A549 (cell line): ENCODE data around the gene RRAS2. TPM values are rescaled to one million over a fixed set of nuclear protein-coding genes. Genes with fewer than 3 reads are reported as not detected.
A peak's percentile ranks its signal among the peaks of the same experiment; 100 is the strongest.

Experiments used
- ATAC-seq, 2 experiments: fragments of 200-7000 bp in 1 of 2; fragments of >200 bp in 1 of 2; cut with Nextera tagmentation in 1 of 2; cut with Tn5 transposase in 1 of 2; 3 replicates each; pipeline versions ENCODE4 v1.8.0 to v1.9.1; 2018 to 2020; ENCODE audit warnings: mild to moderate bottlenecking in 1 of 2, moderate library complexity in 1 of 2
- CTCF ChIA-PET: fragments of 300-600 bp; sonication (Branson Sonifier 250); formaldehyde crosslinking; extraction: SDS; loops from one replicate; lab custom pipeline; 2021; ENCODE audit warnings: antibody characterized with exemption, inconsistent platforms; lab: Yijun Ruan, JAX
- POLR2A ChIA-PET: fragments of 350-600 bp; formaldehyde crosslinking; extraction: SDS; loops from one replicate; lab custom pipeline; 2021; ENCODE audit warnings: antibody characterized with exemption, inconsistent platforms; lab: Yijun Ruan, JAX
- DNase-seq, 2 experiments: peaks; one replicate each; pipeline versions ENCODE4 v3.0.0 to v3.0.0-alpha.2; 2011 to 2016; ENCODE audit warnings: low read depth in 1 of 2, low spot score in 1 of 2
- FAIRE-seq: peaks from 2 replicates; lab custom pipeline; 2011; peaks lifted over from hg19 to GRCh38; lab: Jason Lieb, UNC
- H3K27ac ChIP-seq, 2 experiments: fragments of >200 bp; sonication (Bioruptor Twin); formaldehyde crosslinking; 3 replicates each; pipeline ENCODE4 v1.5.1; 2016 to 2017
- H3K4me1 ChIP-seq: fragments of >200 bp; sonication (Bioruptor Twin); formaldehyde crosslinking; 3 replicates; pipeline ENCODE4 v1.6.1; 2016
- H3K4me2 ChIP-seq: fragments of >200 bp; sonication (Bioruptor Twin); formaldehyde crosslinking; 3 replicates; pipeline ENCODE4 v1.6.1; 2016
- H3K4me3 ChIP-seq: fragments of >200 bp; sonication (Bioruptor Twin); formaldehyde crosslinking; 3 replicates; pipeline ENCODE4 v1.5.1; 2016
- H3K9me3 ChIP-seq: fragments of >200 bp; sonication (Bioruptor Twin); formaldehyde crosslinking; 3 replicates; pipeline ENCODE4 v1.6.1; 2016
- CBX2 ChIP-seq: fragments of 200-600 bp; sonication (generic); IDR thresholded peaks from 2 replicates; pipeline ENCODE4 v1.6.1; 2016; ENCODE audit warnings: low read depth, mild to moderate bottlenecking, borderline replicate concordance
- CEBPB ChIP-seq, 2 experiments: fragments of >200 bp in 1 of 2; sonication (Bioruptor Twin) in 1 of 2; formaldehyde crosslinking in 1 of 2; IDR thresholded peaks; 2 replicates each; pipeline ENCODE4 v1.6.1; 2012 to 2016
- EHF ChIP-seq: fragments of 250-450 bp; sonication (Bioruptor Pico); IDR thresholded peaks from 2 replicates; pipeline ENCODE4 v1.5.0; 2020; ENCODE audit warnings: mild to moderate bottlenecking
- EHMT2 ChIP-seq: fragments of 200-600 bp; sonication (generic); IDR thresholded peaks from 2 replicates; pipeline ENCODE4 v1.6.1; 2016; ENCODE audit warnings: antibody characterized with exemption, low read depth, mild to moderate bottlenecking, moderate library complexity
- FOSB ChIP-seq: fragments of 250-450 bp; sonication (Bioruptor Pico); IDR thresholded peaks from 2 replicates; pipeline ENCODE4 v1.5.0; 2020; ENCODE audit warnings: mild to moderate bottlenecking, moderate library complexity
- FOSL2 ChIP-seq, 2 experiments: fragments of 450-650 bp in 1 of 2; fragments of >200 bp in 1 of 2; sonication (Bioruptor Twin) in 1 of 2; formaldehyde crosslinking; IDR thresholded peaks; 2 replicates each; pipeline versions ENCODE4 v1.5.0 to v1.6.1; 2016 to 2020; ENCODE audit warnings: mild to moderate bottlenecking in 1 of 2, moderate library complexity in 1 of 2
- HDAC2 ChIP-seq: fragments of 200-600 bp; sonication (generic); IDR thresholded peaks from 2 replicates; pipeline ENCODE4 v1.6.1; 2016
- HOXB13 ChIP-seq: fragments of 250-450 bp; sonication (Bioruptor Pico); IDR thresholded peaks from 2 replicates; pipeline ENCODE4 v1.5.0; 2020; ENCODE audit warnings: low read depth, mild to moderate bottlenecking, moderate library complexity
- JUNB ChIP-seq: fragments of >200 bp; sonication (Bioruptor Twin); formaldehyde crosslinking; IDR thresholded peaks from 2 replicates; pipeline ENCODE4 v1.6.1; 2016
- MAZ ChIP-seq: fragments of 150-350 bp; IDR thresholded peaks from 2 replicates; pipeline ENCODE4 v1.6.1; 2014; ENCODE audit warnings: antibody characterized with exemption, low read depth, low read length, borderline replicate concordance
- MYC ChIP-seq: IDR thresholded peaks from 2 replicates; pipeline ENCODE4 v1.6.1; 2012; ENCODE audit warnings: mild to moderate bottlenecking, inconsistent platforms, low read length, improper control_type of control experiment, borderline replicate concordance
- NR3C1 ChIP-seq: fragments of >200 bp; sonication (Bioruptor Twin); formaldehyde crosslinking; IDR thresholded peaks from 3 replicates; pipeline ENCODE4 v1.6.1; 2017
- POLR2AphosphoS2 ChIP-seq: conservative IDR thresholded peaks from 2 replicates; pipeline ENCODE4 v1.6.1; 2012; ENCODE audit warnings: low read length, improper control_type of control experiment, inconsistent platforms
- RARB ChIP-seq: fragments of 250-450 bp; sonication (Bioruptor Pico); IDR thresholded peaks from 2 replicates; pipeline ENCODE4 v1.8.0; 2021; ENCODE audit warnings: mild to moderate bottlenecking, moderate library complexity
- ZFP36 ChIP-seq: fragments of 450-650 bp; IDR thresholded peaks from 2 replicates; pipeline ENCODE4 v1.6.1; 2014; ENCODE audit warnings: borderline replicate concordance; ENCODE audit not compliant: partially characterized antibody
- ZNF302 ChIP-seq: fragments of 250-450 bp; sonication (Bioruptor Pico); IDR thresholded peaks from 2 replicates; pipeline ENCODE4 v1.9.0; 2021; ENCODE audit warnings: inconsistent platforms, mild to moderate bottlenecking, moderate library complexity
- ZSCAN20 ChIP-seq: fragments of 250-450 bp; sonication (Bioruptor Pico); IDR thresholded peaks from 2 replicates; pipeline ENCODE4 v1.8.0; 2022; ENCODE audit warnings: mild to moderate bottlenecking, moderate library complexity
- WGBS: methylation state at CpG from one replicate; pipeline ENCODE4 v1.1.6; 2017; ENCODE audit errors: missing lambda C conversion rate; 5-methylcytosine and 5-hydroxymethylcytosine counted together
- polyA plus RNA-seq, 4 experiments: library from polyadenylated mRNA; depleted of rRNA in 3 of 4; stranded (reverse); fragments of >200 nt; fragmentation: RNase III in 1 of 4; extraction: RNeasy Plus Mini Kit Qiagen cat#74134 plus additional on column Dnase treatment in 1 of 4; gene quantifications; 2 replicates in 3 of 4; 3 replicates in 1 of 4; pipeline ENCODE4 v1.2.3, GENCODE V29; 2011 to 2017
- TF ChIP-seq, protein P1 (sequence below): IDR thresholded peaks from 2 replicates; pipeline ENCODE4 v1.6.1; 2012; ENCODE audit warnings: low read depth, borderline replicate concordance
- TF ChIP-seq, protein P2 (sequence below): fragments of 200-600 bp; sonication (generic); IDR thresholded peaks from 2 replicates; pipeline ENCODE4 v1.6.1; 2016; ENCODE audit warnings: antibody characterized with exemption, mild to moderate bottlenecking, moderate library complexity

Gene RRAS2
- polyA plus RNA-seq, 2 of the 4 experiments (the other 2 are of a cell fraction): 37.9 to 48.2 TPM

DNA sequence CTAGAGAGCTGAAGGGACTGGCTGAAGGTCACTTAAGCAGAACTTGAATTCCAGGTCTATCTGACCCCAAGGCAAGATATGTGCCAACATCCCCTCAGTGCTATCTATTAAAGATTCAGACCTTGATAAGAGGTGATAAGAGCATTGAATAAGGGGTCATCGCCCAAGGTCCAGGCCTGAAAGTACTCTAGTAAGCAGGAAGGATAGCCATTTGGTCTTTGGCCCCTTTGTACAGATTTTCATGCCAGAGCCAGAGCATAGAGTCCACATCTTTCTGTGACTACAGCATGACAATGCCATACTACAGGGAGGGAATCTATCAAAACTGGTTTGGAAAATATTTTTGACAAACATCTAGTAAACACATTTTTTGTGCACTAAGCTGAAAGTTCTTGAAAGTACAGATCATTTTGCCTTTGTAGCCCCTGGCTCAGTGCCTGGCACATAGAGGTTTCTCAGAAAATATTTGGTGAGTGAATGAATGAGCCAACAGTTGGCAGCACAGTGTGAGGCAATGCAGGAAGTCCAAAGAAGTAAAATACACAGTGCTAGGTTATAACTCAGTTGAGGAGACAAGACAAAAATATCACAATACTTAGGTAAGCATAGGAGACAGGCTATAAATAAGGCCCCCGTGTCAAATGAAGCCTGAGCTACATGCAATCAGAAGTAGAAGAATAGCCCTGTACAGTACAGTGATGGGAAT lies 15.1 kb upstream of the RRAS2 start:
- 28% methylated on average over 2 of the region's 2 CpGs for WGBS
- peak overlapping the region; percentile 25 for H3K4me2 ChIP-seq
- FAIRE-seq (no peak), ATAC-seq (peak; percentile 43 to 74; a peak in 3 of 6 replicates), DNase-seq (peak in 1 of 2 experiments; percentile 30)
- 0 out of 6 replicates have a peak overlapping the region, but pooled peaks of 1 of the 2 experiments have one; percentile 28 for H3K27ac ChIP-seq
- no peak overlapping the region for H3K4me3 ChIP-seq
- H3K9me3 ChIP-seq: no peaks in the 10 kb centered on the region
- H3K4me1 ChIP-seq: peaks cover 25% of the 10 kb centered on the region
- ChIA-PET POLR2A (no interaction called here), CTCF (interaction anchor here (0.6 to 1.9 kb wide), 9 partner anchors 9 to 113 kb away, joined by 3 to 8 read pairs (median 4); no protein-coding TSS in a partner anchor)
- TF ChIP-seq CEBPB (IDR thresholded peaks at IDR 0.05): 0 out of 4 replicates have a peak, but pooled peaks of 1 of the 2 experiments have one; percentile 25
- no peak for TF ChIP-seq ZSCAN20

DNA sequence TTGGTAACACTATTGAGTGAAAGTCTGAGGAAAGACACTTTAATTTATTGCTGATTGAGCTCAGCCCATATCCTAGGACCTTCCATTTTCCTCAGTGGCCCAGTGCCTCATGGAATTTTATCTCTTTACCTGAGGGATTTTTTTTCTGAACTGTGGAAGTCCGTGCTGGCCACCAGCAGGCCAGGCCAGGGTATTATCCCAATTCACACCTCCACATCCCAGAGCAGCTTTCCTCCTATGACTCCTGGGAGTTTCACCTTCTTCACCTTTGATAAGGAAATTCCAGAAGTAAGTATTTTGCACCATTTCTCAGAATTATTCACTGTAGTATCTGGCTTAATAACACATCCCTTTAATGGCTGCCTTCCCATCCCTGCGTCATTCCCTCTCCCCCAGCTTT lies 13.0 kb upstream of the RRAS2 start:
- Histone ChIP-seq H3K27ac (no peak overlapping the region), H3K4me2 (no peak overlapping the region), H3K4me3 (no peak overlapping the region), H3K9me3 (no peaks in the 10 kb centered on the region)
- WGBS: 91% methylated on average over 2 of the region's 2 CpGs
- DNase-seq (no peak), ATAC-seq (no peak), FAIRE-seq (no peak)
- POLR2A ChIA-PET: no interaction called here
- TF ChIP-seq ZSCAN20: no peak
- TF ChIP-seq EHF: no peak
- no peak for TF ChIP-seq ZNF302 (CRISPR knock-in tag)
- TF ChIP-seq CBX2: no peak
- no peak for TF ChIP-seq EHMT2
- TF ChIP-seq HOXB13: no peak
- no peak for TF ChIP-seq MAZ
- no peak for TF ChIP-seq POLR2AphosphoS2
- TF ChIP-seq, all 56 proteins: peak for 0
- peaks cover 20% of the 10 kb centered on the region for H3K4me1 ChIP-seq
- CTCF ChIA-PET: interaction anchor here (1.0 to 4.3 kb wide), 2 partner anchors 47 to 64 kb away, joined by 3 to 16 read pairs; no protein-coding TSS in a partner anchor

DNA sequence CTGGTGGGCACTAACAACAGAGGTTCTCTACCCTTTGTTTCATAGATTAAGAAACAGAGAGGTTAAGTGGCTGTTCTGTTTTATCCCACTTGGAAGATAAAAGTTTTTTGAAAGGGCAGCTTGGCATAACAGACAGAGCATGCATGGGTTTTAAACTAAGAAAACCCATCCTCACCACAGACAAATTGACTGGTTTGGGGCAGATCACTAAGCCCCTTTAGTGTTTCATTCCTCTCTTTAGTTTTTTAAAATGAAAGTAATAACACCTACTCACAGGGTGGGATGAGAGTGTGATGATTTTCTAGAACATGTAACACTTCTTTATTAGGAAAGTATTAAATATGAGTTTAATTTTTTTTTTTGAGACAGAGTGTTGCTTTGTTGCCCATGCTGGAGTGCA lies 12.3 kb upstream of the RRAS2 start:
- CTCF ChIA-PET: interaction anchor here (0.7 to 4.3 kb wide), 3 partner anchors 14 to 70 kb away, joined by 3 to 16 read pairs (median 4); no protein-coding TSS in a partner anchor
- H3K4me3 ChIP-seq: no peak overlapping the region
- POLR2A ChIA-PET: interaction anchor here (0.5 kb wide), 1 partner anchor 125 kb away, joined by 3 read pairs; no protein-coding TSS in a partner anchor
- no peak for ATAC-seq
- FAIRE-seq: no peak
- peaks cover 14% of the 10 kb centered on the region for H3K4me1 ChIP-seq
- no peak overlapping the region for H3K27ac ChIP-seq
- TF ChIP-seq, protein P1, sequence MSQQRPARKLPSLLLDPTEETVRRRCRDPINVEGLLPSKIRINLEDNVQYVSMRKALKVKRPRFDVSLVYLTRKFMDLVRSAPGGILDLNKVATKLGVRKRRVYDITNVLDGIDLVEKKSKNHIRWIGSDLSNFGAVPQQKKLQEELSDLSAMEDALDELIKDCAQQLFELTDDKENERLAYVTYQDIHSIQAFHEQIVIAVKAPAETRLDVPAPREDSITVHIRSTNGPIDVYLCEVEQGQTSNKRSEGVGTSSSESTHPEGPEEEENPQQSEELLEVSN: no peak
- TF ChIP-seq, protein P2, sequence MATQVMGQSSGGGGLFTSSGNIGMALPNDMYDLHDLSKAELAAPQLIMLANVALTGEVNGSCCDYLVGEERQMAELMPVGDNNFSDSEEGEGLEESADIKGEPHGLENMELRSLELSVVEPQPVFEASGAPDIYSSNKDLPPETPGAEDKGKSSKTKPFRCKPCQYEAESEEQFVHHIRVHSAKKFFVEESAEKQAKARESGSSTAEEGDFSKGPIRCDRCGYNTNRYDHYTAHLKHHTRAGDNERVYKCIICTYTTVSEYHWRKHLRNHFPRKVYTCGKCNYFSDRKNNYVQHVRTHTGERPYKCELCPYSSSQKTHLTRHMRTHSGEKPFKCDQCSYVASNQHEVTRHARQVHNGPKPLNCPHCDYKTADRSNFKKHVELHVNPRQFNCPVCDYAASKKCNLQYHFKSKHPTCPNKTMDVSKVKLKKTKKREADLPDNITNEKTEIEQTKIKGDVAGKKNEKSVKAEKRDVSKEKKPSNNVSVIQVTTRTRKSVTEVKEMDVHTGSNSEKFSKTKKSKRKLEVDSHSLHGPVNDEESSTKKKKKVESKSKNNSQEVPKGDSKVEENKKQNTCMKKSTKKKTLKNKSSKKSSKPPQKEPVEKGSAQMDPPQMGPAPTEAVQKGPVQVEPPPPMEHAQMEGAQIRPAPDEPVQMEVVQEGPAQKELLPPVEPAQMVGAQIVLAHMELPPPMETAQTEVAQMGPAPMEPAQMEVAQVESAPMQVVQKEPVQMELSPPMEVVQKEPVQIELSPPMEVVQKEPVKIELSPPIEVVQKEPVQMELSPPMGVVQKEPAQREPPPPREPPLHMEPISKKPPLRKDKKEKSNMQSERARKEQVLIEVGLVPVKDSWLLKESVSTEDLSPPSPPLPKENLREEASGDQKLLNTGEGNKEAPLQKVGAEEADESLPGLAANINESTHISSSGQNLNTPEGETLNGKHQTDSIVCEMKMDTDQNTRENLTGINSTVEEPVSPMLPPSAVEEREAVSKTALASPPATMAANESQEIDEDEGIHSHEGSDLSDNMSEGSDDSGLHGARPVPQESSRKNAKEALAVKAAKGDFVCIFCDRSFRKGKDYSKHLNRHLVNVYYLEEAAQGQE: no peak
- no peak overlapping the region for H3K4me2 ChIP-seq
- DNase-seq: no peak
- H3K9me3 ChIP-seq: no peaks in the 10 kb centered on the region

DNA sequence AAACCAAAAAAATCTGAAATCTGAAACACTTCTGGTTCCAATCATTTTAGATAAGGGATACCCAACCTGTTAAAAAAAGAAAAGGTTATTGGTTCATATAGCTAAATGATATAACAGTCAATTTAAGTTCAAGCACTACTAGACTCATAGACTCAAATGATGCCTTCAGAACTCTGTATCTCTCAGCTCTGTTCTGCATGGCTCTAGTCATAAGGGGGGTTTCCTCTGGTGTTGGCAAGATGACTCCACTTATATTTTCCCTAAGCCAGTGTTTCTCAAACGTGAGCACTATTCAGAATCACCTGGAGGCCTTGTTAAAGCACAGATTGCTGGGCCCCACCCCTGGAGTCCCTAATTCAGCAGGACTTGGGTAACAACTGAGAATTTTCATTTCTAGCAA lies 11.5 kb upstream of the RRAS2 start:
- no peak for FAIRE-seq
- ChIA-PET CTCF (interaction anchor here (0.7 to 4.3 kb wide), 3 partner anchors 15 to 69 kb away, joined by 3 to 16 read pairs (median 4); no protein-coding TSS in a partner anchor), POLR2A (no interaction called here)
- 0% methylated on average over 1 of the region's 1 CpG for WGBS
- DNase-seq: no peak
- Histone ChIP-seq H3K4me3 (no peak overlapping the region), H3K4me1 (peaks cover 14% of the 10 kb centered on the region), H3K4me2 (no peak overlapping the region), H3K27ac (no peak overlapping the region), H3K9me3 (no peaks in the 10 kb centered on the region)
- no peak for ATAC-seq
- TF ChIP-seq RARB (CRISPR knock-in tag): no peak
- TF ChIP-seq ZFP36: no peak
- TF ChIP-seq NR3C1: no peak
- TF ChIP-seq, protein P2: no peak
- no peak for TF ChIP-seq FOSB (CRISPR knock-in tag)
- TF ChIP-seq POLR2AphosphoS2: no peak
- TF ChIP-seq FOSL2 (IDR thresholded peaks at IDR 0.05): no peak
- TF ChIP-seq FOSL2 (CRISPR knock-in tag; IDR thresholded peaks at IDR 0.05): no peak
- TF ChIP-seq JUNB: no peak
- no peak for TF ChIP-seq MYC
- no peak for TF ChIP-seq HDAC2
